Caco-2 (cell line): ENCODE data around the gene ADGRV1. TPM values are rescaled to one million over a fixed set of nuclear protein-coding genes. Genes with fewer than 3 reads are reported as not detected.
"Not testable (repeated sequence)": the region's sequence is repeated elsewhere in the genome, so short reads cannot be mapped to it uniquely, and the experiment has no call there.

ENCODE experiments used
- BruUV-seq: library from RNA; stranded (reverse); fragments of 400-500 nt; replicated peaks from 2 replicates; lab custom pipeline; 2021; lab: Mats Ljungman, UMichigan
- CTCF ChIA-PET: fragments of 300-600 bp; sonication (Branson Sonifier 250); formaldehyde crosslinking; loops from one replicate; lab custom pipeline; 2022; ENCODE audit warnings: antibody characterized with exemption; lab: Charles Lee
- POLR2A ChIA-PET: fragments of 300-600 bp; sonication (Branson Sonifier 250); formaldehyde crosslinking; loops from one replicate; lab custom pipeline; 2022; ENCODE audit warnings: antibody characterized with exemption; lab: Charles Lee
- DNase-seq, 2 experiments: peaks; one replicate each; pipeline versions ENCODE4 v3.0.0 to v3.0.0-alpha.2; 2020 to 2022
- H3K27me3 ChIP-seq: replicated peaks from 2 replicates; pipeline ENCODE4 v1.6.0; 2011; ENCODE audit warnings: low read length; ENCODE audit not compliant: control insufficient read depth, insufficient read depth
- H3K36me3 ChIP-seq: 2 replicates; pipeline ENCODE4 v1.5.1; 2011; ENCODE audit warnings: low read length; ENCODE audit not compliant: control insufficient read depth, insufficient read depth
- H3K4me1 ChIP-seq: fragments of 250-450 bp; sonication (Bioruptor Pico); 2 replicates; pipeline ENCODE4 v1.5.1; 2020; ENCODE audit warnings: mild to moderate bottlenecking
- H3K4me3 ChIP-seq: 2 replicates; pipeline ENCODE4 v1.5.1; 2011; ENCODE audit warnings: low read depth, mild to moderate bottlenecking, control low read depth, low read length
- H3K9me3 ChIP-seq: fragments of 250-450 bp; sonication (Bioruptor Pico); 2 replicates; pipeline ENCODE4 v1.5.1; 2020; ENCODE audit warnings: mild to moderate bottlenecking, moderate library complexity
- H3K27ac Mint-ChIP-seq: one replicate; pipeline ENCODE4 v1.8.0; 2022; ENCODE audit warnings: mixed read lengths; ENCODE audit not compliant: unreplicated experiment
- H3K27me3 Mint-ChIP-seq: one replicate; pipeline ENCODE4 v1.8.0; 2022; ENCODE audit warnings: mixed read lengths; ENCODE audit not compliant: insufficient read depth, unreplicated experiment
- H3K36me3 Mint-ChIP-seq: one replicate; pipeline ENCODE4 v1.8.0; 2022; ENCODE audit warnings: mild to moderate bottlenecking, mixed read lengths; ENCODE audit not compliant: insufficient read depth, unreplicated experiment
- H3K4me1 Mint-ChIP-seq: one replicate; pipeline ENCODE4 v1.8.0; 2022; ENCODE audit warnings: low read depth, mixed read lengths; ENCODE audit not compliant: unreplicated experiment
- H3K4me3 Mint-ChIP-seq: one replicate; pipeline ENCODE4 v1.8.0; 2022; ENCODE audit warnings: mild to moderate bottlenecking, moderate library complexity, mixed read lengths; ENCODE audit not compliant: unreplicated experiment
- H3K9me3 Mint-ChIP-seq: one replicate; pipeline ENCODE4 v1.8.0; 2022; ENCODE audit warnings: mixed read lengths; ENCODE audit not compliant: unreplicated experiment
- intact Hi-C: fragments of 100-400 bp; cut with micrococcal nuclease; formaldehyde crosslinking; loops from one replicate; pipeline ENCODE4 v1.10.0; 2022; ENCODE audit not compliant: unreplicated experiment
- total RNA-seq: library from RNA; stranded (reverse); gene quantifications from 2 replicates; pipeline ENCODE4 v1.2.3, GENCODE V29; 2022
- TF ChIP-seq, protein P1 (sequence below), 2 experiments: fragments of 200-600 bp in 1 of 2; IDR thresholded peaks; 1 replicate in 1 of 2; 2 replicates in 1 of 2; pipeline versions ENCODE4 v1.5.1 to v1.8.0; 2011 to 2022; ENCODE audit warnings: antibody characterized with exemption in 1 of 2, control low read depth in 1 of 2, inconsistent platforms in 1 of 2, low read depth in 1 of 2, low read length in 1 of 2, mild to moderate bottlenecking in 1 of 2, moderate library complexity in 1 of 2; ENCODE audit not compliant: insufficient read depth in 1 of 2, severe bottlenecking in 1 of 2, unreplicated experiment in 1 of 2

The ADGRV1 gene
- total RNA-seq, 1 experiment from 2014 or later: 23.2 TPM

DNA sequence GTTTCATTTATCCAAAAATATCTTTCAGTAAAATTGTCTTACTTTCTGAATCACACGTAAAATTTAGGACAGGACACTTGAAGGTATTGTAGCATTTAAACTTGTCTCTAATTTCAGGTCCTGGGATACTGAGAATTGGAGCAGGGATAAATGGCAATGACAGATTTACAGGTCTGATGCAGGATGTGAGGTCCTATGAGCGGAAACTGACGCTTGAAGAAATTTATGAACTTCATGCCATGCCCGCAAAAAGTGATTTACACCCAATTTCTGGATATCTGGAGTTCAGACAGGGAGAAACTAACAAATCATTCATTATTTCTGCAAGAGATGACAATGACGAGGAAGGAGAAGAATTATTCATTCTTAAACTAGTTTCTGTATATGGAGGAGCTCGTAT lies 99.2 kb downstream of the ADGRV1 start:
- intact Hi-C loops: no loop called here
- no peaks in the 10 kb centered on the region for H3K9me3 ChIP-seq
- no peak overlapping the region for H3K4me3 ChIP-seq
- Mint-ChIP-seq H3K9me3 (no peaks in the 10 kb centered on the region), H3K4me3 (no peak overlapping the region), H3K27me3 (no peaks in the 10 kb centered on the region), H3K27ac (no peak overlapping the region), H3K36me3 (no peaks in the 10 kb centered on the region), H3K4me1 (no peaks in the 10 kb centered on the region)
- no peaks in the 10 kb centered on the region for H3K4me1 ChIP-seq
- TF ChIP-seq, protein P1, sequence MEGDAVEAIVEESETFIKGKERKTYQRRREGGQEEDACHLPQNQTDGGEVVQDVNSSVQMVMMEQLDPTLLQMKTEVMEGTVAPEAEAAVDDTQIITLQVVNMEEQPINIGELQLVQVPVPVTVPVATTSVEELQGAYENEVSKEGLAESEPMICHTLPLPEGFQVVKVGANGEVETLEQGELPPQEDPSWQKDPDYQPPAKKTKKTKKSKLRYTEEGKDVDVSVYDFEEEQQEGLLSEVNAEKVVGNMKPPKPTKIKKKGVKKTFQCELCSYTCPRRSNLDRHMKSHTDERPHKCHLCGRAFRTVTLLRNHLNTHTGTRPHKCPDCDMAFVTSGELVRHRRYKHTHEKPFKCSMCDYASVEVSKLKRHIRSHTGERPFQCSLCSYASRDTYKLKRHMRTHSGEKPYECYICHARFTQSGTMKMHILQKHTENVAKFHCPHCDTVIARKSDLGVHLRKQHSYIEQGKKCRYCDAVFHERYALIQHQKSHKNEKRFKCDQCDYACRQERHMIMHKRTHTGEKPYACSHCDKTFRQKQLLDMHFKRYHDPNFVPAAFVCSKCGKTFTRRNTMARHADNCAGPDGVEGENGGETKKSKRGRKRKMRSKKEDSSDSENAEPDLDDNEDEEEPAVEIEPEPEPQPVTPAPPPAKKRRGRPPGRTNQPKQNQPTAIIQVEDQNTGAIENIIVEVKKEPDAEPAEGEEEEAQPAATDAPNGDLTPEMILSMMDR (IDR thresholded peaks at IDR 0.05; ENCODE audit: insufficient read depth in 1 of 2, low read depth in 1 of 2, low read length in 1 of 2, severe bottlenecking in 1 of 2, unreplicated experiment in 1 of 2): no peak
- ChIA-PET CTCF (no interaction called here), POLR2A (no interaction called here)
- DNase-seq: no peak
- H3K27me3 ChIP-seq: no peaks in the 10 kb centered on the region
- BruUV-seq: no TSS peak
- no peaks in the 10 kb centered on the region for H3K36me3 ChIP-seq

DNA sequence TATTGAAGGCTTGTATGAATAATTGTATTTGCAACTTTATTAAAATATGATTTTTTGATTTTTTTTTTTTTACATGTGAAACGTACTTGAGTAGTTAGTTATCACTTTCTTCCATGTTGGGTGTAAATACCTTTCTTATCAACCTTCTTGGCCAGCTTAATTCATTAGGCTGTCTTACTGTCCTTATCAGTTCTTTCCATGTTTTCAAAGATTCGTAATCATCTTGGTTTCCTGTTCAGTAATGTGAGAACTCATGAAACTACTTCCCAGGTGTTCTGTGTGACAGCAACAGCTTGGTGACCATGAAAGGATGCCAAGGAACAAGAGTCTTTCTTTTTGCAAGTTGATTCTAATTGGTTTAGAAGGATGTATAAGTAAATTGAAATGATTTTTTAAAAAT lies 100.0 kb downstream of the ADGRV1 start:
- BruUV-seq: no TSS peak
- ChIA-PET CTCF (no interaction called here), POLR2A (no interaction called here)
- Histone ChIP-seq H3K36me3 (no peaks in the 10 kb centered on the region), H3K9me3 (no peaks in the 10 kb centered on the region), H3K27me3 (no peaks in the 10 kb centered on the region), H3K4me3 (no peak overlapping the region), H3K4me1 (no peaks in the 10 kb centered on the region)
- no peaks in the 10 kb centered on the region for H3K27me3 Mint-ChIP-seq
- TF ChIP-seq, protein P1 (IDR thresholded peaks at IDR 0.05; ENCODE audit: insufficient read depth in 1 of 2, low read depth in 1 of 2, low read length in 1 of 2, severe bottlenecking in 1 of 2, unreplicated experiment in 1 of 2): no peak
- no peak for DNase-seq
- H3K36me3 Mint-ChIP-seq: no peaks in the 10 kb centered on the region
- H3K9me3 Mint-ChIP-seq: no peaks in the 10 kb centered on the region
- no peak overlapping the region for H3K4me3 Mint-ChIP-seq
- intact Hi-C loops: no loop called here
- no peak overlapping the region for H3K27ac Mint-ChIP-seq
- H3K4me1 Mint-ChIP-seq: no peaks in the 10 kb centered on the region

DNA sequence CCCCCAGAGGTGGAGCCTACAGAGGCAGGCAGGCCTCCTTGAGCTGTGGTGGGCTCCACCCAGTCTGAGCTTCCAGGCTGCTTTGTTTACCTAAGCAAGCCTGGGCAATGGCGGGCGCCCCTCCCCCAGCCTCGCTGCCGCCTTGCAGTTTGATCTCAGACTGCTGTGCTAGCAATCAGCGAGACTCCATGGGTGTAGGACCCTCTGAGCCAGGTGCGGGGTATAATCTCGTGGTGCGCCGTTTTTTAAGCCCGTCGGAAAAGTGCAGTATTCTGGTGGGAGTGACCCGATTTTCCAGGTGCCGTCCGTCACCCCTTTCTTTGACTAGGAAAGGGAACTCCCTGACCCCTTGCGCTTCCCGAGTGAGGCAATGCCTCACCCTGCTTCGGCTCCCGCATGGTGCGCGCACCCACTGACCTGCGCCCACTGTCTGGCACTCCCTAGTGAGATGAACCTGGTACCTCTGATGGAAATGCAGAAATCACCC lies 109.5 kb downstream of the ADGRV1 start:
- POLR2A ChIA-PET: not testable (repeated sequence)

More for the DNA sequence above, 109.5 kb downstream of the ADGRV1 start:
- H3K9me3 ChIP-seq, H3K27me3 ChIP-seq, intact Hi-C loops, H3K36me3 Mint-ChIP-seq, H3K4me1 ChIP-seq, H3K9me3 Mint-ChIP-seq, H3K27me3 Mint-ChIP-seq, H3K36me3 ChIP-seq, BruUV-seq, H3K4me1 Mint-ChIP-seq: not testable (repeated sequence)
- peak overlapping the region; percentile 30 for H3K4me3 ChIP-seq
- Mint-ChIP-seq H3K4me3 (peak overlapping the region; percentile 83), H3K27ac (peak overlapping the region; percentile 63)
- CTCF ChIA-PET: interaction anchor here (1.2 kb wide), 1 partner anchor 63 kb away, joined by 4 read pairs; no protein-coding TSS in a partner anchor
- DNase-seq: peak; percentile 49 to 58
